HEK293 (cell line): ENCODE data around the gene OTOP3.
A peak's percentile ranks its signal among the peaks of the same experiment; 100 is the strongest.

Experiments used
- CTCF ChIA-PET: fragments of 350-600 bp; formaldehyde crosslinking; extraction: SDS; loops from one replicate; lab custom pipeline; 2021; ENCODE audit warnings: antibody characterized with exemption; lab: Yijun Ruan, JAX
- POLR2A ChIA-PET: fragments of 300-600 bp; formaldehyde crosslinking; extraction: SDS; loops from one replicate; lab custom pipeline; 2020; ENCODE audit warnings: antibody characterized with exemption, inconsistent platforms; lab: Yijun Ruan, JAX
- H3K27ac ChIP-seq: fragments of 200-500 bp; sonication (Bioruptor generic); 2 replicates; pipeline ENCODE4 v1.5.1; 2014; ENCODE audit warnings: low read depth, low read length, control low read depth, inconsistent platforms; ENCODE audit errors: extremely low read depth
- H3K36me3 ChIP-seq, 2 experiments: fragments of 200-500 bp in 1 of 2; sonication (Bioruptor generic) in 1 of 2; 1 replicate in 1 of 2; 2 replicates in 1 of 2; pipeline ENCODE4 v1.5.1; 2014 to 2017; ENCODE audit warnings: inconsistent platforms in 2 of 2, low read length in 2 of 2; ENCODE audit not compliant: control insufficient read depth in 2 of 2, insufficient read depth in 1 of 2
- H3K4me1 ChIP-seq: fragments of 200-500 bp; sonication (Bioruptor generic); 2 replicates; pipeline ENCODE4 v1.5.1; 2014; ENCODE audit warnings: mild to moderate bottlenecking, low read length, inconsistent platforms; ENCODE audit not compliant: control insufficient read depth, insufficient read depth
- H3K4me3 ChIP-seq: 2 replicates; pipeline ENCODE4 v1.5.1; 2011; ENCODE audit warnings: low read depth, mild to moderate bottlenecking, control low read depth, low read length, moderate library complexity
- H3K9me3 ChIP-seq: fragments of 200-500 bp; sonication (Bioruptor generic); 2 replicates; pipeline ENCODE4 v1.5.1; 2014; ENCODE audit warnings: low read depth, low read length, inconsistent platforms; ENCODE audit not compliant: control insufficient read depth, insufficient read depth
- ELK4 ChIP-seq: IDR thresholded peaks from 2 replicates; pipeline ENCODE4 v1.6.1; 2011; ENCODE audit warnings: mild to moderate bottlenecking, low read depth, low read length, borderline replicate concordance
- GLIS2 ChIP-seq: fragments of 450-650 bp; formaldehyde crosslinking; IDR thresholded peaks from 2 replicates; pipeline ENCODE4 v1.5.1; 2016; ENCODE audit warnings: missing biosample characterization, missing genetic modification characterization
- INSM2 ChIP-seq: fragments of 450-650 bp; formaldehyde crosslinking; IDR thresholded peaks from 2 replicates; pipeline ENCODE4 v1.5.1; 2016; ENCODE audit warnings: missing biosample characterization, missing genetic modification characterization
- KLF1 ChIP-seq: fragments of 450-650 bp; formaldehyde crosslinking; IDR thresholded peaks from 2 replicates; pipeline ENCODE4 v1.5.1; 2016; ENCODE audit warnings: missing biosample characterization, missing genetic modification characterization
- PRDM1 ChIP-seq: fragments of 450-650 bp; formaldehyde crosslinking; IDR thresholded peaks from 2 replicates; pipeline ENCODE4; 2016; ENCODE audit warnings: missing biosample characterization, missing genetic modification characterization
- PRDM10 ChIP-seq: fragments of 450-650 bp; formaldehyde crosslinking; IDR thresholded peaks from 2 replicates; pipeline ENCODE4 v1.5.1; 2016; ENCODE audit warnings: missing biosample characterization, missing genetic modification characterization
- PRDM4 ChIP-seq: fragments of 450-650 bp; formaldehyde crosslinking; IDR thresholded peaks from 2 replicates; pipeline ENCODE4 v1.5.1; 2017; ENCODE audit warnings: missing biosample characterization, missing genetic modification characterization
- REPIN1 ChIP-seq: fragments of 450-650 bp; formaldehyde crosslinking; IDR thresholded peaks from 2 replicates; pipeline ENCODE4 v1.5.1; 2017; ENCODE audit warnings: missing biosample characterization, missing genetic modification characterization, low read depth
- SCRT2 ChIP-seq: fragments of 450-650 bp; formaldehyde crosslinking; IDR thresholded peaks from 2 replicates; pipeline ENCODE4 v1.5.1; 2016; ENCODE audit warnings: missing biosample characterization, missing genetic modification characterization
- SETDB1 ChIP-seq: IDR thresholded peaks from one replicate; pipeline ENCODE4 v1.6.1; 2017; ENCODE audit warnings: mild to moderate bottlenecking, low read length, moderate library complexity, mixed read lengths; ENCODE audit not compliant: insufficient read length
- TCF7L2 ChIP-seq: IDR thresholded peaks from 2 replicates; pipeline ENCODE4 v1.6.1; 2011; ENCODE audit warnings: low read depth, mild to moderate bottlenecking, inconsistent platforms, low read length, moderate library complexity, borderline replicate concordance
- ZBTB11 ChIP-seq: fragments of 450-650 bp; formaldehyde crosslinking; conservative IDR thresholded peaks from 2 replicates; pipeline ENCODE4 v1.5.1; 2016; ENCODE audit warnings: low read depth, missing biosample characterization, missing genetic modification characterization
- ZBTB17 ChIP-seq: fragments of 450-650 bp; formaldehyde crosslinking; IDR thresholded peaks from 2 replicates; pipeline ENCODE4 v1.5.1; 2016; ENCODE audit warnings: missing biosample characterization, missing genetic modification characterization
- ZFP69B ChIP-seq: fragments of 450-650 bp; formaldehyde crosslinking; IDR thresholded peaks from 2 replicates; pipeline ENCODE4 v1.5.1; 2016; ENCODE audit warnings: missing biosample characterization, missing genetic modification characterization
- ZNF16 ChIP-seq: fragments of 450-650 bp; formaldehyde crosslinking; IDR thresholded peaks from 2 replicates; pipeline ENCODE4 v1.5.1; 2016; ENCODE audit warnings: low read depth, missing biosample characterization, missing genetic modification characterization
- ZNF169 ChIP-seq: fragments of 450-650 bp; formaldehyde crosslinking; IDR thresholded peaks from 2 replicates; pipeline ENCODE4 v1.5.1; 2016; ENCODE audit warnings: missing biosample characterization, missing genetic modification characterization
- ZNF214 ChIP-seq: fragments of 450-650 bp; formaldehyde crosslinking; IDR thresholded peaks from 2 replicates; pipeline ENCODE4 v1.5.1; 2017; ENCODE audit warnings: missing biosample characterization, mild to moderate bottlenecking, missing genetic modification characterization, borderline replicate concordance
- ZNF335 ChIP-seq: fragments of 450-650 bp; formaldehyde crosslinking; conservative IDR thresholded peaks from 2 replicates; pipeline ENCODE4 v1.5.1; 2016; ENCODE audit warnings: missing biosample characterization, missing genetic modification characterization
- ZNF433 ChIP-seq: fragments of 450-650 bp; formaldehyde crosslinking; IDR thresholded peaks from 2 replicates; pipeline ENCODE4 v1.5.1; 2016; ENCODE audit warnings: missing biosample characterization, missing genetic modification characterization, low read depth
- ZNF558 ChIP-seq: fragments of 450-650 bp; formaldehyde crosslinking; IDR thresholded peaks from 2 replicates; pipeline ENCODE4 v1.5.1; 2016; ENCODE audit warnings: missing biosample characterization, missing genetic modification characterization
- ZNF621 ChIP-seq: fragments of 450-650 bp; formaldehyde crosslinking; IDR thresholded peaks from 2 replicates; pipeline ENCODE4 v1.5.1; 2017; ENCODE audit warnings: missing biosample characterization, missing genetic modification characterization
- ZNF664 ChIP-seq: fragments of 450-650 bp; formaldehyde crosslinking; IDR thresholded peaks from 2 replicates; pipeline ENCODE4 v1.5.1; 2016; ENCODE audit warnings: missing biosample characterization, missing genetic modification characterization

OTOP3 gene

GRCh38 chr17:74990581-74991105 lies 54.9 kb downstream of the OTOP3 start:
- POLR2A ChIA-PET: interaction anchor here (0.9 to 2.0 kb wide), 3 partner anchors 18 to 22 kb away, joined by 4 to 9 read pairs (median 7); partner anchors contain the start of genes HID1 and MRPL58
- CTCF ChIA-PET: interaction anchor here (0.9 to 3.9 kb wide), 3 partner anchors 18 to 33 kb away, joined by 3 to 18 read pairs (median 6); no protein-coding TSS in a partner anchor
- Histone ChIP-seq H3K4me3 (no peak overlapping the region), H3K9me3 (no peaks in the 10 kb centered on the region), H3K36me3 (peaks cover 0 to 6% of the 10 kb centered on the region in 2 experiments; a peak in 2 of 3 replicates), H3K4me1 (no peaks in the 10 kb centered on the region), H3K27ac (no peak overlapping the region)
- TF ChIP-seq ZNF558 (tag by site-specific recombination) (no peak), PRDM4 (tag by site-specific recombination) (no peak), SETDB1 (no peak), INSM2 (tag by site-specific recombination) (no peak), SCRT2 (tag by site-specific recombination) (peak; percentile 39), TCF7L2 (no peak), REPIN1 (tag by site-specific recombination) (no peak)

- Histone ChIP-seq H3K27ac (no peak overlapping the region), H3K36me3 (peaks cover 0 to 6% of the 10 kb centered on the region in 2 experiments; a peak in 2 of 3 replicates), H3K4me1 (no peaks in the 10 kb centered on the region), H3K4me3 (no peak overlapping the region), H3K9me3 (no peaks in the 10 kb centered on the region)
- POLR2A ChIA-PET: interaction anchor here (0.6 to 1.6 kb wide), 3 partner anchors 18 to 161 kb away, joined by 3 read pairs; partner anchors contain the start of gene FDXR
- CTCF ChIA-PET: interaction anchor here (0.5 to 3.8 kb wide), 4 partner anchors 21 to 114 kb away, joined by 3 to 18 read pairs (median 3); no protein-coding TSS in a partner anchor
- TF ChIP-seq GLIS2: no peak
- TF ChIP-seq ZNF16 (tag by site-specific recombination): no peak
- TF ChIP-seq PRDM1 (tag by site-specific recombination): 0 out of 2 replicates have a peak, but pooled peaks have one; percentile 18
- TF ChIP-seq ZBTB17 (tag by site-specific recombination): no peak
- TF ChIP-seq PRDM10 (tag by site-specific recombination): peak; percentile 57
- no peak for TF ChIP-seq ZNF214 (tag by site-specific recombination)
- TF ChIP-seq ZNF621 (tag by site-specific recombination): no peak
- no peak for TF ChIP-seq ZNF433 (tag by site-specific recombination)
- no peak for TF ChIP-seq ELK4
- TF ChIP-seq KLF1: no peak
- TF ChIP-seq ZFP69B (tag by site-specific recombination): no peak
- TF ChIP-seq ZBTB11 (tag by site-specific recombination): no peak
- TF ChIP-seq ZNF335 (tag by site-specific recombination): no peak
- no peak for TF ChIP-seq ZNF664 (tag by site-specific recombination)
- no peak for TF ChIP-seq ZNF169 (tag by site-specific recombination)
Observed at GRCh38 chr17:74992223-74992622, 56.5 kb downstream of the OTOP3 start.
